Measurements from ENCODE around the gene DENND5A. TPM values are rescaled to one million over a fixed set of nuclear protein-coding genes. Genes with fewer than 3 reads are reported as not detected.

DENND5A gene
- total RNA-seq (44.3 TPM), polyA plus RNA-seq (1 to 10 TPM; 2.2 to 6.6 (median 3.6) TPM)

- ATAC-seq (ENCODE audit: low read depth in 2 of 2), result peak; percentile 25 to 41
- Mint-ChIP-seq H3K4me1 (peaks cover 17 to 38% (median 25%) of the 10 kb centered on the region in 4 donors), H3K27ac (peak within 1 kb of the TSS; percentile 87 to 97 (median 93)), H3K9me3 (no peaks in the 10 kb centered on the region), H3K4me3 (peak within 1 kb of the TSS; percentile 82 to 96 (median 90)), H3K36me3 (no peaks in the 10 kb centered on the region), H3K27me3 (peaks cover 36% of the 10 kb centered on the region)
- DNase-seq, result peak; percentile 12 to 53 (median 24)
- H3K36me3 ChIP-seq (ENCODE audit: control insufficient read depth, insufficient read depth, low read length), result no peaks in the 10 kb centered on the region
- H3K4me1 ChIP-seq (ENCODE audit: control insufficient read depth, insufficient read depth, low read length, poor library complexity, severe bottlenecking), result peaks cover 24% of the 10 kb centered on the region
- peak within 1 kb of the TSS; percentile 14 for H3K27ac ChIP-seq (ENCODE audit: insufficient read depth, low read length, poor library complexity, severe bottlenecking)
- peak within 1 kb of the TSS; percentile 83 for H3K4me3 ChIP-seq (ENCODE audit: low read depth, low read length)
- H3K27me3 ChIP-seq (ENCODE audit: control insufficient read depth, insufficient read depth, low read length), result peaks cover 2% of the 10 kb centered on the region
- no peaks in the 10 kb centered on the region for H3K9me3 ChIP-seq (ENCODE audit: control insufficient read depth in 2 of 2, low read length in 2 of 2)
These were observed at the start of gene DENND5A for GRCh38 chr11:9265211-9266131. Gene DENND5A, minus strand, starts transcription at chr11:9265350. Its CDS starts 281 bp downstream, at chr11:9265069.

DNA sequence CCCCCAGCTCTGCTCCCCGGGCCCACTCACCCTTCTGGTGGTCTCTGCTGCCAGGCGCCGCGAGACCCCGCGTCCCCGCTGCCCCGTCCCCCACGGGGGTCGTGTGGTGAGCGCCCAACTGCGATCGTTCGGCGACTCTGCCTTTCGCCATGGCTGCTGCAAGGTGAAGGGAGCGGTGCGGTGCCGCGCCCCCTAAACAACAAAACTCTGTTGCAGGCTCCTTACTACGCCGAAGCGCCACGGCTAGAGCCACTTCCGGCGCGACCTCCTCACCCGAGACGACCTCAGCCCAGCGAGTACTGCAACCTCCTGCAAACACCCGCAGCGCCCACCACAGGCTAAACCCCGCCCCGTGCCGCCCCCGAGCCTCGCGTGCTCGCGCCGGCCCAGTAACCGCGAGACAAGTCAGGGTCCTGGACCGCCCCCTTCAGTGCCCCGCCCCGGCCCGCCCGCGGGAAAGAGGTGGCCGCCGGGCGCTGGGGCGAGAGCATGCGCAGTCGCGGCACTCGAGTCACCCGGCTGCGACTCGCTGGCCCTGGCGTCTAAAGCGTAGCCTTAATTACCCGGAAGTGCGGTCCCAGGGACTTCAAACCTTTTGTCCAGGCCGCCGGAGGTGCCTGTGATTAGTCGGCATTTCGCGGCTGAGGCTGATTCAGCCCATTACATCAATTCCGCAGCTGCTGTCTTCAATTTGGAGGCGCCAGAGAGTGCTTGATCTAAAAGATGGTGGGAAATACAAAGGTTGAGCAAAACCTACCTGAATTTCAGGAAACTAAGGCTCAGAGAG lies 49.3 kb upstream of the DENND5A start, which contains the start of gene TMEM41B:
TMEM41B (minus strand) TSS at position 303 of the 787 bp plus-strand sequence; CDS start at position 151, 152 bp downstream.
- H3K36me3 ChIP-seq (ENCODE audit: control insufficient read depth, insufficient read depth, low read length), result no peaks in the 10 kb centered on the region
- H3K9me3 Mint-ChIP-seq, result no peaks in the 10 kb centered on the region
- peak within 1 kb of the TSS; percentile 95 for H3K4me3 ChIP-seq (ENCODE audit: low read depth, low read length)
- peaks cover 32% of the 10 kb centered on the region for H3K4me1 ChIP-seq (ENCODE audit: control insufficient read depth, insufficient read depth, low read length, poor library complexity, severe bottlenecking)
- H3K9me3 ChIP-seq (ENCODE audit: control insufficient read depth in 2 of 2, low read length in 2 of 2), result no peaks in the 10 kb centered on the region
- H3K4me1 Mint-ChIP-seq, result peaks cover 9 to 50% (median 29%) of the 10 kb centered on the region in 4 donors
- peak within 1 kb of the TSS; percentile 95 to 100 (median 99) for H3K4me3 Mint-ChIP-seq
- peak within 1 kb of the TSS; percentile 99 to 100 (median 99) for H3K27ac Mint-ChIP-seq
- H3K36me3 Mint-ChIP-seq, result peaks cover 12% of the 10 kb centered on the region
- H3K27ac ChIP-seq (ENCODE audit: insufficient read depth, low read length, poor library complexity, severe bottlenecking), result peak within 1 kb of the TSS; percentile 87
- DNase-seq, result peak; percentile 98 to 99 (median 99)
- ATAC-seq (ENCODE audit: low read depth in 2 of 2), result peak; percentile 96 to 97
- H3K27me3 ChIP-seq (ENCODE audit: control insufficient read depth, insufficient read depth, low read length), result peaks cover 2% of the 10 kb centered on the region
- H3K27me3 Mint-ChIP-seq, result peaks cover 30% of the 10 kb centered on the region

DNA sequence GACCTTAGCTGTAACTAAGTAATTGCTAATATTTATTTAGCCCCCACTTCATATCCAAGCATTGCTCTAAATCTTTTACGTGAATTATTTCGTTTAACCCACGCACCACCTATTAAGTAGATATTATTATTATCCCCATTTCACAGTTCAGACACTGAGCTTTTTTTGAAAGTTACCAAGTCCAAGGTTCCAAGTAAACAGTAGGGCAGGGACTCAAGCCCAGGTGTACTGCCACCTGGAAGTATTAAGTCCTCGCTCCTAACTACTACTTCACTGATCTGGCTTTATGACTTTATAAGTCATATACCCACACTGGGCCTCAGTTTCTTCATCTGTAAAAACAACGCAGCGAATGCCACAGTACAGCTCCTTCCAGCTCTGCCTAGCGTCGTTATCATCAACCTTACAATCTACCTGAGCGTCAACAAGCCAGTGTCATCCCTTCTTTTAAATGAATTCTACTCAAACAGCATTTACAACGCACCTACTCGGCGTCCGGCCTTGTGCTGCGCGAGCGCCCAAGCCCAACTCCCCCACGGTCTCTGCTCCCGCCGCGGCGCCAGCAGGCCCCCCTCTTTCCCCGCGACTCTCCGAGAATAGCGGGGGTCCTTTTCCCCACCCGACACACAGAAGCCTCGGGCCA lies 48.6 kb upstream of the DENND5A start:
- Mint-ChIP-seq H3K9me3 (no peaks in the 10 kb centered on the region), H3K27ac (peak overlapping the region; percentile 99 to 100 (median 99)), H3K27me3 (peaks cover 22% of the 10 kb centered on the region), H3K4me1 (peaks cover 9 to 57% (median 29%) of the 10 kb centered on the region in 4 donors), H3K36me3 (peaks cover 12% of the 10 kb centered on the region), H3K4me3 (peak overlapping the region; percentile 95 to 100 (median 99))
- ATAC-seq (ENCODE audit: low read depth in 2 of 2) (no peak), DNase-seq (peak in 1 of 3 donors; percentile 50)
- Histone ChIP-seq H3K36me3 (ENCODE audit: control insufficient read depth, insufficient read depth, low read length) (no peaks in the 10 kb centered on the region), H3K4me3 (ENCODE audit: low read depth, low read length) (peak overlapping the region; percentile 95), H3K27me3 (ENCODE audit: control insufficient read depth, insufficient read depth, low read length) (peaks cover 2% of the 10 kb centered on the region), H3K4me1 (ENCODE audit: control insufficient read depth, insufficient read depth, low read length, poor library complexity, severe bottlenecking) (peaks cover 32% of the 10 kb centered on the region), H3K27ac (ENCODE audit: insufficient read depth, low read length, poor library complexity, severe bottlenecking) (peak overlapping the region; percentile 87), H3K9me3 (ENCODE audit: control insufficient read depth in 2 of 2, low read length in 2 of 2) (no peaks in the 10 kb centered on the region)

DNA sequence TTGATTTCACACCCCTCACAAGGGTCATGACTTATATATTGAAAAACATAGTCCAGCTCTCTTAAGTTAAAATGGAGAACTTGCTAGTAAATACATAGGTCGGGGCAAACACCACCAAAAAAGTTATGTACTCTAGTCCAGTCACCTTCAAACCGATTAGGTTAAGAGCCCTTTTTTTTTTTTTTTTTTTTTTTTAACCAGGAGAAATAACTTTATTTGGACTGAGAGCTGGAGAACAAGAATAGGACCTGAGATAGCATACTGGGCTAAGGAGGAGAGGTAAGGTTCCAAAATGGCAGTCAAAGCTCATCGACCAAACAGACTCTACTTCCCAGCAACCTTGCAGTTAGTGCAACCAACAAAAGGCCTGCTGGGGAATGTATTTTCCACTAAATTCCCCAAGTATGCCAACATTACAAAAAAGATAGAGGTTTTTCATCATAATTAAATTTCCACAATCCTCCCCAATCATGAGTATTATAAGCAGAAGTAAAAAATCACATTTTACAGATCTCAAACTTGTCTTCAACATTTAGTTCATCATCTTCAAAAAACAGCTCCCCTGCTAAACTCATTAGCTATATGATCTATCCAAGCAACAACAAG lies 45.4 kb upstream of the DENND5A start:
- DNase-seq (no peak), ATAC-seq (ENCODE audit: low read depth in 2 of 2) (no peak)
- H3K4me1 ChIP-seq (ENCODE audit: control insufficient read depth, insufficient read depth, low read length, poor library complexity, severe bottlenecking), result peaks cover 32% of the 10 kb centered on the region
- no peak overlapping the region for H3K27ac ChIP-seq (ENCODE audit: insufficient read depth, low read length, poor library complexity, severe bottlenecking)
- H3K36me3 ChIP-seq (ENCODE audit: control insufficient read depth, insufficient read depth, low read length), result no peaks in the 10 kb centered on the region
- H3K4me3 ChIP-seq (ENCODE audit: low read depth, low read length), result no peak overlapping the region
- no peaks in the 10 kb centered on the region for H3K9me3 ChIP-seq (ENCODE audit: control insufficient read depth in 2 of 2, low read length in 2 of 2)
- Mint-ChIP-seq H3K4me3 (peak overlapping the region in 2 of 4 donors; percentile 6 to 16), H3K36me3 (peaks cover 17% of the 10 kb centered on the region), H3K27ac (peak overlapping the region in 1 of 3 donors; percentile 1), H3K4me1 (peaks cover 20 to 71% (median 40%) of the 10 kb centered on the region in 4 donors), H3K9me3 (peaks cover 0 to 2% (median 0%) of the 10 kb centered on the region in 7 donors), H3K27me3 (peaks cover 7% of the 10 kb centered on the region)
- no peaks in the 10 kb centered on the region for H3K27me3 ChIP-seq (ENCODE audit: control insufficient read depth, insufficient read depth, low read length)

GRCh38 chr11:9304178-9304577 lies 39.0 kb upstream of the DENND5A start:
- no peak for DNase-seq
- no peak for ATAC-seq (ENCODE audit: low read depth in 2 of 2)
- Histone ChIP-seq H3K4me3 (ENCODE audit: low read depth, low read length) (no peak overlapping the region), H3K27ac (ENCODE audit: insufficient read depth, low read length, poor library complexity, severe bottlenecking) (no peak overlapping the region), H3K9me3 (ENCODE audit: control insufficient read depth in 2 of 2, low read length in 2 of 2) (no peaks in the 10 kb centered on the region), H3K36me3 (ENCODE audit: control insufficient read depth, insufficient read depth, low read length) (peaks cover 3% of the 10 kb centered on the region), H3K4me1 (ENCODE audit: control insufficient read depth, insufficient read depth, low read length, poor library complexity, severe bottlenecking) (no peaks in the 10 kb centered on the region), H3K27me3 (ENCODE audit: control insufficient read depth, insufficient read depth, low read length) (no peaks in the 10 kb centered on the region)
- H3K4me3 Mint-ChIP-seq, result no peak overlapping the region
- H3K9me3 Mint-ChIP-seq, result peaks cover 0 to 2% (median 0%) of the 10 kb centered on the region in 7 donors
- peaks cover 17 to 28% (median 23%) of the 10 kb centered on the region in 4 donors for H3K4me1 Mint-ChIP-seq
- H3K27me3 Mint-ChIP-seq, result no peaks in the 10 kb centered on the region
- no peak overlapping the region for H3K27ac Mint-ChIP-seq
- H3K36me3 Mint-ChIP-seq, result peaks cover 5% of the 10 kb centered on the region

GRCh38 chr11:9302448-9302847 lies 37.3 kb upstream of the DENND5A start:
- no peak overlapping the region for H3K27ac Mint-ChIP-seq
- Histone ChIP-seq H3K27me3 (ENCODE audit: control insufficient read depth, insufficient read depth, low read length) (no peaks in the 10 kb centered on the region), H3K4me1 (ENCODE audit: control insufficient read depth, insufficient read depth, low read length, poor library complexity, severe bottlenecking) (no peaks in the 10 kb centered on the region), H3K27ac (ENCODE audit: insufficient read depth, low read length, poor library complexity, severe bottlenecking) (no peak overlapping the region), H3K36me3 (ENCODE audit: control insufficient read depth, insufficient read depth, low read length) (peaks cover 7% of the 10 kb centered on the region), H3K9me3 (ENCODE audit: control insufficient read depth in 2 of 2, low read length in 2 of 2) (no peaks in the 10 kb centered on the region), H3K4me3 (ENCODE audit: low read depth, low read length) (no peak overlapping the region)
- ATAC-seq (ENCODE audit: low read depth in 2 of 2), result no peak
- no peaks in the 10 kb centered on the region for H3K36me3 Mint-ChIP-seq
- peaks cover 12 to 21% (median 15%) of the 10 kb centered on the region in 4 donors for H3K4me1 Mint-ChIP-seq
- DNase-seq, result no peak
- H3K27me3 Mint-ChIP-seq, result no peaks in the 10 kb centered on the region
- H3K4me3 Mint-ChIP-seq, result no peak overlapping the region
- H3K9me3 Mint-ChIP-seq, result no peaks in the 10 kb centered on the region

DNA sequence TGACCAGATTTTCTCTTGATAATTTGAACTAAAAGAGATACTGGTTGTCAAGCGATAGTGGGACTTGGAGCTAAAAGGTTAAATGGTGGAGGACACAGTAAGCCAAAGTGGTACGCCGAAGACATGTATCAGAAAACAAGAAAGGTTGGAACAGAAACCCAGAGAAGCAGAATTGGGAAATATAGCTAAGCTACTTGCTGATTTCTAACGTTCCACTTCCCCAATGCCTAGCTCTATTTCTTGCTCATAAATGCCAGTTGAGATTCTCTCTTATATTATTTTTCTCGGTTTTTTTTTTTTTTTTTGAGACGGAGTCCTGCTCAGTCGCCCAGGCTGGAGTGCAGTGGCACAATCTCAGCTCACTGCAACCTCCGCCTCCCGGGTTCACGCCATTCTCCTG lies 36.6 kb upstream of the DENND5A start:
- Histone ChIP-seq H3K27me3 (ENCODE audit: control insufficient read depth, insufficient read depth, low read length) (no peaks in the 10 kb centered on the region), H3K36me3 (ENCODE audit: control insufficient read depth, insufficient read depth, low read length) (peaks cover 7% of the 10 kb centered on the region), H3K27ac (ENCODE audit: insufficient read depth, low read length, poor library complexity, severe bottlenecking) (no peak overlapping the region), H3K4me3 (ENCODE audit: low read depth, low read length) (no peak overlapping the region), H3K4me1 (ENCODE audit: control insufficient read depth, insufficient read depth, low read length, poor library complexity, severe bottlenecking) (no peaks in the 10 kb centered on the region), H3K9me3 (ENCODE audit: control insufficient read depth in 2 of 2, low read length in 2 of 2) (no peaks in the 10 kb centered on the region)
- no peak for ATAC-seq (ENCODE audit: low read depth in 2 of 2)
- no peaks in the 10 kb centered on the region for H3K36me3 Mint-ChIP-seq
- no peak overlapping the region for H3K27ac Mint-ChIP-seq
- no peaks in the 10 kb centered on the region for H3K9me3 Mint-ChIP-seq
- H3K4me3 Mint-ChIP-seq, result no peak overlapping the region
- H3K4me1 Mint-ChIP-seq, result peaks cover 8 to 17% (median 11%) of the 10 kb centered on the region in 4 donors
- H3K27me3 Mint-ChIP-seq, result no peaks in the 10 kb centered on the region
- DNase-seq, result no peak
